HG03045 (cell line): ENCODE measurements around the gene PITPNM2.
A peak's percentile ranks its signal among the peaks of the same experiment; 100 is the strongest.
"Not testable (repeated sequence)": the region's sequence is repeated elsewhere in the genome, so short reads cannot be mapped to it uniquely, and the experiment has no call there.

ENCODE experiments used
- ATAC-seq: cut with Tn5 transposase; IDR thresholded peaks from one replicate; pipeline ENCODE4 v1.9.1; 2021; ENCODE audit warnings: mild to moderate bottlenecking, moderate library complexity; ENCODE audit not compliant: unreplicated experiment

PITPNM2 gene

DNA sequence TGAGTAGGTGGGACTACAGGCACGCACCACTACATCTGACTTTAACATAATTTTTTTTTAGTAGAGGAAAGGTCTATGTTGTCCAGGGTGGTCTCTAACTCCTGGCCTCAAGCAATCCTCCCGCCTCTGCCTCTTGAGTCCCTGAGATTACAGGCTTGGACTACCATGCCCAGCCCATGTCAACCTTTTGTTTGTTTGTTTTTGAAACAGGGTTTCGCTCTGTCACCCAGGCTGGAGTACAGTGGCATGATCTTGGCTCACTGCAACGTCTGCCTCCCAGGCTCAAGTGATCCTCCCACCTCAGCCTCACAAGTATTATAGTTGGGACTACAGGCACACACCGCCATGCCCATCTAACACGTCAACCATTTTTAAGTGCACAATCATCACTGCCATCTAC, 29.2 kb downstream of the PITPNM2 start:
- no peak for ATAC-seq

DNA sequence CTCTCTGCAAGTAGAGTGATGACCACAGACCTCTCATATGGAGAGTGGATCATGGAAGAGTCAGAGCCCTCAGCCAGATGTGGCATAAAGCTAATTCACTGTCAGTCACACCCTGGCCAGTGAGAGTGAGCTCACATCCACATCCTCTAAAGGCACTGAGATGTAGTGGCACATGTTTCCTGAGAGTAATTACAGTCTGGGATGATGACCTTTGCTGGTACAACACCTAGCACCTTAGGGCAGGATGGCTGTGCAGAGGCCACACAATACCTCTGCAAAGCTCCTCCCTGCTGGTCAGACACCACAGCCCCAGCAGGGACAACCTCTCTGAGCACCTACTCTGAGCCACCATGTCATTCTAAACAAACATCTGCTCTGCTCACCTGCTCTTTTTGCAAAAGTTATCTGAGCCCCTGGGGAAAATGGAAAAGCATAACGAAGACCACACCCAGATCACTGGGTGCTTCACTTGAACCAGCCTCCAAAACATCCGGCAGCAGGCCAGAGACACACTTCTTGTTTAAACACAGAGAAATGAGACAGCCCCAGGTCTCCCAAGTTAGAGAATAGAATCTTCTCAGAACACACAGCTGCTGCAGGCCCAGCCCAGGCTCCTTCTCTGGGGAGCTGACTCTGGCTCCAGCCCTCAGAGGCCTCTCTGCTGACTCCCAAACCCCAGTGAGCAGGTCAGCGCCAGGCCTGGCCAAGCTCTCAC, 30.3 kb downstream of the PITPNM2 start:
- peak; percentile 28 for ATAC-seq

DNA sequence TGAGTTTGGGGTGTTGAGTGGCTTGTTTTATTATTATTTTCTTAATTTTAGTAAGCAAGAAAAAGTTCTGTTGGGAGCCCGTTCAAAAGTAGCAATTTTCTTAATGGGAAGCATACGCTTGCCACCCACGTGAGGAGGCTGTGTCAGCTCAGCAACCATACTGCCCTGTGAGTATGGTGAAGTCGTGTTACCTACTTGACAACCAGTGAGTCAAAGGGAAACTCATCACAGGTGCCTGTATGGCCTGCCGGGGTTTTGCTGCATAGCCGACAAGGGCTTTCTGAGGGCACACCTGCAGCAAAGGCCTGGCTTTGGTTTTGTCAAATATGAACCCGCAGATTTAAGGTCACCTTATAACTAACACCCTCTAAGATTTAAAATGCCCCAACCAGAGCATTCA, 31.1 kb downstream of the PITPNM2 start:
- ATAC-seq = peak; percentile 73

DNA sequence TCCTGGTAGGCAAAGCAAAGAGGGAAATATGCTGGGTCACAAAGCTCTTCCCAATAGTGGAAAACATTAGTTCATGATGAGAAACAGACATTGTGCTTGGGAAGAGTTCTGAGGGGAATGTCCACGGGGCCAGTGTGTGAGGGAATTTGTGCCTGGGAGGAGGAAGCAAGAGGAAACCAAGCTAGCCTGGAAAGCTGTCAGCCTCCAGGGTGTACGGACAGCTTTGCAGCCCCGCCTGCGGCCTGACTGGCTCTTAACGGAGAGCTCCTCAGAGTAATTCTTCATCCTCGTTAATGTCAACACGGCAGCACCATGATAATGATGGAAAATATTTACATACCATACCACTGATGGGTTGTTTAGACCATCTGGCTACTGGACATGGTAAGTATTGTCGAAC, 32.4 kb downstream of the PITPNM2 start:
- no peak for ATAC-seq

DNA sequence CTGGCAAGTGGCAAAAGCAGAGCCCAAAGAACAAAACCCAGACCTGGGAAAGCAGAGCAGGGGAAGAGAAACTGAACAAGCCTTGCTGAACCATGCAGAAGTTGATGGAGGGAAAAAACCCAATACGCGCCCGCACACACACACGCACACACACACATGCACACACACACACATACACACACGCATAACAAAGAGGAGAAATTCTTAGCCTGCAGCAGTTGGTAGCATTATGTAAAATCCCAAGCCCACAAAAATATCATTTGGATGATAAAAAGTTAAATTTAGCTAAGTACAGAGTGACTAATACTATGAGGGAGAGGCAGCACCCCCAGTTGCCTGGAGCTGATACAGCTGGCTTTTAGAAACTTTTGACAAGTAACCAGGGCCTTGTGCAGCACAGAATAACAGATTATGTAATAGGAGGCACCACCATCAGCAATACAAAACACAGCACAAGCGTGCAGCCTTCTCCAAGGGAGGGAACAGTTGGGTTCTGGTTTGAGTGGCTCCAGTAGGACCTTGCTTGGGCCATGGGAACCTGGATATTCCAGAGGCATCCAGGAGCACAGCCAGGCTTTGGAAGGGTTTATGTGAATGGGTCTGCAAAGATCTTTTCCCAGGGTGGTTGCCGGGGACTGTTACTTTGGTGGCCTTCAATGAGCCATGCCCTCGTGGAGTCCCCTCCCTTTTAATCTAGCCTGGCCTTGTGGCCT, 35.3 kb downstream of the PITPNM2 start:
- ATAC-seq = no peak

DNA sequence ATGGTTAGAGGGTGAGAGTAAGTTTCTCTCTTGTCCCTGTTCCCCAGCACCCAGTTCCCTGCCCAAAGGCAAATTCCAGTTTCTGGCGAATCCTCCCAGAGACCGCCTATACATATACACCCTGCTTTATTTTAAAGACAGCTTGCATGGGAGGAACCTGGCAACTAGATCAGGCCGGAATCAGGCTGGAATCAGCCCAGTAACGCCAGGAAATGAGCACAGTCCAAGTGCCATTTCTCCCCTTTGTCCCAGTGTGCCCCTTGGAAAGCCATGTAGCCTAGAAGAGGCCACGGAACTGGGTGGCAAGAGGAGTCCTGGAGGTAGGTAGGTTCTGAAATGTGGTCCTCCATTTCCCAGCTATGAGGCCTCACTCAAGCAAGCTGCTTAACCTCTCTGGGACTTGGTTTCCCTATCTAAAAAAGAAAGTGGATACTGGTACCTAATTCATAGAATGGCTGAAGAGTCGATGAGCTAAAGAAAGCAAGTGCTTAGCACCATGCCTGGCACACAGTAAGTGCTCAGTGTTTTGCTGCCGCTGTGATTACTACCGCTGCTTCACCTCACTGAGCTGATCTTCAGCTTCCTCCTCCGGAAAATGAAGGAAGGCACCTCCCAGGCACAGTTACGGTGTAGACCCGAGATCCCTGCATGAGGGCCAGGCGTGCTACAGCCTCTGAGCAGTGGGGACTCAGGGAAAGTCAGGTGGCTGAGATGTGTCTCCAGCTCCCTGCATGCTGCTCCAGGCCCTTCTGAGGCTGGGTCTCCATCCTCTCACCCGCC, 36.4 kb downstream of the PITPNM2 start:
- no peak for ATAC-seq

DNA sequence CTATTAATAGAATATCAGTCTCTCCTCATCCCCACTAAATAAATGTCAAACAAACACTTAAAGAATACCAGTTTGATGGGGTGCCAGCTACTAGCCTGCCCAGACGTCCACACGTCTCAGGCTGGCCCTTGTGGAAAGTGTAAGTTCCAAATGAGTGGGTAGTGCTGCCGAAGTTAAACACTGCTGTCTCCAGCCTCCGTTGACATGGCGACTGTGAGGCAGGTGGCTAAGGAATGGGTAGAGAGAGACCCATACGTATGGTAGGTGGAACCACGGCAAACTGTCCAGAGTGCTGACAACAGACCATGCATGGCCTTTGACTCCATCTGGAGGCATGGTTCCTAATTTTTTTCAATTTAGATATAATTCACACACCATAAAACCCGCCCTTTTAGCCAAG, 37.9 kb downstream of the PITPNM2 start:
- no peak for ATAC-seq

DNA sequence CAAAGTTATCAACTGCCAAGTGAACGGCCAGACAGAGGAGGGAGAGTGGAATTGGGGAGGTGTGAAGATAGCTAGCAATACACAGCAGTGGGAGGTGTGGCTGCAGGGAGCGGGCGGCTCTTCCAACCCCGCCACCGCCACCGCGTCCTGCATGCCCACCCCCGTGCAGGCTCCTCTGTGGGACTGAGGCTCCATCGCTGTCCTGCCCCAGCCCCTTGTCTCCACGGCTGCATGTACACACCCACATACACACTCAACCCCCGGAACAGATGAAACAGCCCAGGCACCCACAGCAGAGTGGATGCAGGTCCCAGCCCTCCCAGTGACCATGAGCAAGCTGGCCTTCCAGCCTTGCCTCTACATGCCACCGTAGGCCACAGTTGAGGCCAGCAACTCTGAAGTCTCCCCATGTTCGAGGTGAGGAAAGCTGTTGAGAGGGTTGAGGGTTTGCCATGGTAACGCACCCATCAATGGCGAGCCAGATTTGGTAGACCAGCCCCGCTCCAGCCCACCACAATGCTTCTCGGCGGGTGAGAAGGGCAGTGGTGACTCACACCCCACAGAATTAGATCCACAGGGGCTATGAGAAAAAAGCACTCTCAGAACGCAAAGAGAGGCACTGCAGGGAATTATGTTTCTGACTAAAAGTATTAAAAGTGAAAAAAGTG, 39.3 kb downstream of the PITPNM2 start:
- no peak for ATAC-seq

DNA sequence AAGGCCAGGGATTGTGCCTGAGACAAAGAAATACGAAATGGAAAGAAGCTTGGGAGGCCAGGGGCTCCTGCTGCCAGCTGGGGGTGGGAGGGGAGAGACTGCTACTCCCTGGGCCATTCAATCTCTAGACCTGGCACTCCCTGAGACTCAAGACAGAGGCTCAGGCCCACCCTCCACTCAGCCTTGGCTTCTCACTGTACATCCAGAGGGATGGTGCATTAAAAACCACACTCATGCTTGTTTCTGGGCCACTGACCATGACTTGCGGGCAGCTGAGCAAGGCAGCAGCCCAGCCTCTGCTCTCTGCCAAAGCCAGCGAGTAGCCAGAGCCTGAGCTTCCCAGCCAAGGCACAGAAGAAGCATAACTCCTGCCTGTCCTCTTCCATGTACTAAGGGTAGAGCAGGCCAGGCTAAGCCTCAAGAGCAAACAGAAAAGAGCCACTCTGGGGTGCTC, 41.5 kb downstream of the PITPNM2 start:
- no peak for ATAC-seq

DNA sequence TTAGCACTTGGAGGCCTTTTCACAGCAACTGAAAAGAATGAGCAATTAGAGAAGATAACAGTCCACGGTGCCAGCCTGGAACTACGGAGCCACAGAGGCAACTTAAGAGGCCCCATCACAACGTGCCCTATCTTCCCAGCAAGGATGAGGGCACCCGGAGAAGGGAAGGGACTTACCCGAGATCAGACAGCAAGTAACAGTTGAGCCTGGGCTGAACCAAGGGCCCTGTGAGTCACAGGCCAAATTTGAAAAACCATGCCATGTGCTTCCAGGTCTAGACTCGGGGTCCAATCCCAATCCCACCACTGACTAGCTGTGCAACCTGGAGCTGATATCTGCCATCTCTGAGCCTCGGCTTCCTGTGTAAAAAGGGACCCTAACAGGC, 42.2 kb downstream of the PITPNM2 start:
- no peak for ATAC-seq

DNA sequence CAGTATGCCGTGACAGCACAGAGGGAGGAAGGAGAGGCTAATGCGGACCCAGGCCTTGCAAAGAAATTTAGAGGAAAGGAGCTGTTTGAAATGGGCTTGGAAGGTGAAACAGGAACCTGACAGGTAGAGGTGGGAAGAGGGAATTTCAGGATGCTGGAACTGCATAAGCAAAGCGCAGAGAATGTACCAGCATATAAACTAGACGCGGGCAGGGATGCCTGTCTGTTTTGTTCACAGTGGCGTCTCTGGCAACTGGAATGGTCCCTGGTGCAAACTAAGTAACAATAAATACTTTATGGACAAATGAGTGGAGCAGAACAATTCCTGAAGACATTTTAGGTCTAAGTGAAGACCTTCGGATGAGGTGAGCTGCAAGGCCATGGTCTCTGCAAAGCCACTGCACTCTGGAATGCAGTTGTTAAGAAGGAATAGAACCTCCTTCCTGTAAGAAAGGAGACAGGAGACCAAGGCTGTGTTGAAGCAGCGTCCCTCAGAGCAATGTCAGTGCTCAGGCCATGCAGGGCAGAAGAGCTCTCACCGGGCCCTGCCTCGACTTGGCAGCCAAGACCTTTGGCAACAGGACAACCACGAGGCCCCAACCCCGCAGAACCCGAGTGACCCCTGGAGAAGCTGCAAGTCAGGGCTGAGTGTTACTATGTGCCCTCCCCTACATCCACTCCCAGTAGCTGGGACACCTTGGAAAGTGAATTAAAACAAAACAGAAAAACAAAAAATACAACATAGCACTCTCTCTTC, 42.8 kb downstream of the PITPNM2 start:
- ATAC-seq = no peak

DNA sequence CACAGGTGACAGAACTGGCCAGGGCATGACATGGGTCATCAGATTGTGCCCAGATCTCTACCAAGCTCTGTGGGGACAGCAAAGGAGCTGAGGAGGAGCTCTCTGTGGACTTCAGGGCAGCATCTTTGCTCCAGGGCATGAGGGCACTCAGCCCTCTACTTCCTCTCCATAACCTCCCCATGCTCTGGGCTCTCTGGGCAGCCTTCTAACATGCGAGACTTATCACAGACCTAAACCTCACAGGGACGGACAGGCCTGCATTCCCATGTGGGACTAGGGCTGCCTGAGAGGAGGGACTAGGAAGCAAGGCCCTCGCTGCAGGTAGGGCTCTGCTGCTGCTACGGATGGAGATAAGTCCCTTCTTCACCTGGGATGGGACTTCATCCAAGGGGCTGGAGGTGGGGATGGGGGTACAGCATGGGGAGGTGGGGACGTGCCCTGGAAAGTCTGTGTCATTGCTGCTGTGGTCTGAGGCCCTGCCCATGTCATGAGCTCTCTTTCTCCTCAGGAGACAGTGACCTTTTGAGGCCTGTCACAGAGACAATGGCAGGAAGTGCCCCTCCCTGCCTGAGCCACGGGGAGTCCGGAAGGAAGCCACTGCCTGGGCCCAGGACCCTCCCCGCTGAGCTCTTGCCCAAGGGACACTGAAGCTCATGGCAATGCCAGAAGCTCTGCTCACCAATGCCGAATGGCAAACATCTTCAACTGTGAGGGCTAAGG, 44.1 kb downstream of the PITPNM2 start:
- no peak for ATAC-seq

DNA sequence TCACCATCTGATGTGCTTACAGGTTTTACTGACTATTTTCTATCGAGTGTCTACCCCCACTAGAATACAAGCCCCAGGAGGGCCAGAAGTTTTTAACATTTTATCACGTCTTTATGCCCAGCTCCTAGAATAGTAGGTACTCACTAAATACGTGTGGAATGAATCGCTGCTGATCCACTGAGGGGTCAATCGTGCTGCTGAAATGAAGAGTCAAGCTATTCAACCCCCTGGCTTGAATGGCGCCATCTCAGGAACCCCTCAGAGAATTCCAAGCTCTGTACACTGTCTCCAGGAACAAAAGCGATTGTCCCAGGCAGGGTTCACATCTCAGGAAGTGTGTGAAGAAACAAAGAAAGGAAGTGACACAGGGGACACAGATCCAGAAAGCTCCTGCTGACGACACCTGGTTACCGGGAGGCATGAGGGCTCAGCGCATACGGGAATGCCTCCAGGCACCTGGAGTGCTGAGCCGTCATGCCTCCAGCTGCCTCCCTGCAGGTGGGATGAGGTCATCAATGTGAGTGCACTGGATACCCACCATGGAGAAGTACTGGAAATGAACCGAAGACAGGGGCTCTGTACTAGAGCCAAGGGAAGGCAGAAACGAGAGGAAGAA, 45.6 kb downstream of the PITPNM2 start:
- no peak for ATAC-seq

DNA sequence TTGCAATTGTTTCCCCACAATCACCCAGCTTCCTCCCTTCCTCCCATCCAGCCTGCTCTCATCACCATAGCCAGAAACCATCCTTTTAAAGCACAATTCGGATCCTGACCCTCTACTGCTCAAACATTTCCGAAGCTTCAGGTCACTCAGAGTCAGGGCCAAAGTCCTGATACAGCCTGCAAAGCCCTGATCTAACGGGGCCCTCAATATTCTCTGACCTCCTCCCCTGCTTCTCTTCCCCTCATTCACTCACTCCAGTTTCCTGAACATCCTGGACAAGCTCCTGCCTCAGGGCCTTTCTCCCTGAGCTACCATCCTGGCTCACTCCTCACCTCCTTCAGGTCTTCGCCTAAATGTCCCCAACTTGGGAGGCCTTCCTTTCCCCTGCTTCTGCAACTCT, 46.1 kb downstream of the PITPNM2 start:
- ATAC-seq = no peak

DNA sequence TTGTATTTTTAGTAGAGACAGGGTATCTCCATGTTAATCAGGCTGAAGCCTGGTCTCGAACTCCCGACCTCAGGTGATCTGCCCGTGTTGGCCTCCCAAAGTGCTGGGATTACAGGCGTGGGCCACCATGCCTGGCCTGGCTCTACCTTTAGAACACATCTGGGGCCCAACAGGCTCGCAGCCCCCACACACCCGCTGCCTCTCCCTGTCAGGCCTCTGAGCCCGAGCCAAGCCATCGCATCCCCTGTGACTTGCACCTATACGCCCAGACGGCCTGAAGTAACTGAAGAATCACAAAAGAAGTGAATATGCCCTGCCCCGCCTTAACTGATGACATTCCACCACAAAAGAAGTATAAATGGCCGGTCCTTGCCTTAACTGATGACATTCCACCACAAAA, 46.8 kb downstream of the PITPNM2 start:
- ATAC-seq = not testable (repeated sequence)

DNA sequence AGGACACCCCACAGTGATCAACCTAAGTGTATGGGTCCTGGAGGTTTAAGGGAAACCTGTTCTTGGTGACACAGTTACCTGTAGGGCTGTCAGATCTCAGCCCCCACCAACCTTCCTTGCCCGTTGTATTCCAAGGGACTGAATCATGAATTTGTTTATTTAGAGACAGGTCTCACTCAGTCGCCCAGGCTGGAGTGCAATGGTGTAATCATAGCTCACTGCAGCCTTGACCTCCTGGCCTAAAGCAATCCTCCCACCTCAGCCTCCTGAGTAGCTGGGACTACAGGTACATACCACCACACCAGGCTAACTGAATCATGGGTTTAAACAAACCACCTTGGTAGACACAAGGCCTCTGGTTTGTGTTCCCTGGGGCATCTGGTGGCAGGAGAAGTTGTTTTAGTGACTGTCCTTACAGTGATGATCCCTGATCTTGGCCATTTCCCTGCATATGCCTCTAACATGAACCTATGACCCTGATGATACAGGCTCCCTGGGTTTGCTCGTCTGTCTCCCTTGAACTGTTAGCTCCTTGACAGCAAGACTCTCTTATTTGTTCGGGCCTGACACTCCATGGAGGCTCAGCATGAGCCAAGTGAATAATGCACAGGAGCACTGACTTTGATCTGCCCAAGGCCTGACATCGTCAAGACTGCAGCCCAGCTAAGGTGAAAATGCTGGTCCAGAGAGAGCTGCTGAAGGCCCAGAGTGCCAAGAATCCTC, 47.9 kb downstream of the PITPNM2 start:
- no peak for ATAC-seq

DNA sequence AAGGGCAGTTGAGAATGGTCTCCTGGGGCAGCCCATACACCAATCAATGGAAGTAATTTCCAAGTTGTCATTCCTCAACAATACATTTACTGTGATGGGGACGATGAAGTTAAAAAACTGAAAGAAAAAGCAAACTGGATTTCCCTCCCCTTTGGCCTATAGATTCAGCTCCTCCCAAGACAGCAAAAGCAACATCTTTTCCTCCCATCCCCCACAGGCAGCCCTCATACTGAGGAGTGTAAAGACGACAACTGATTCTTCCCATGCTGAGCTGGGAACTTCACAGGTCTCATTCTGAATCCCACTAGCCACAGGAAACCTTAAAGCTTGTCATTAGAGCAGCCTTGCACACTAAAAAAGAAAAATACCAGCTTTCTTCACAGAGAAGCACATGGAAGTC, 48.5 kb downstream of the PITPNM2 start:
- no peak for ATAC-seq

DNA sequence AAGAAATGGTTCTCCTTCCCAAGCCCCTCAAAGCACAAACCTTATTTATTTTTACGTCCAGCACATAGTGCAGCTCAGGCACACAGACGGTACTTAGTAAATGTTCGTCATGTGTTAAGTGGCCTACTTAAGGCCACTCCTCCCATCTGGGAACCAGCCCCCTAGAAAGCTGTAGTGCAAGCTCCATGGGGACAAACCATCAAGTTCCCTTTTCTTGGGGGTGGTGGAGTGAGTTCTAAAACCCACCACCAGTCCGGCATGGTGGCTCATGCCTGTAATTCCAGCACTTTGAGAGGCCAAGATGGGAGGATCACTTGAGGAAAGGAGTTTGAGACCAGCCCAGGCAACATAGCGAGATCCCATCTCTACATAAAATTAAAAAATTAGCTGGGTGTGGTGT, 49.4 kb downstream of the PITPNM2 start:
- ATAC-seq = no peak
